HCT116 (cell line): Measurements from ENCODE around the gene SMIM32. TPM values are rescaled to one million over a fixed set of nuclear protein-coding genes. Genes with fewer than 3 reads are reported as not detected.

ENCODE experiments used
- ATAC-seq: fragments of 200-7000 bp; cut with Tn5 transposase; 2 replicates; pipeline ENCODE4 v1.9.1; 2020; ENCODE audit warnings: mild to moderate bottlenecking, moderate library complexity
- BruUV-seq: library from RNA; stranded (reverse); fragments of 400-500 nt; replicated peaks from 2 replicates; lab custom pipeline; 2021; lab: Mats Ljungman, UMichigan
- CTCF ChIA-PET: fragments of 300-600 bp; sonication (Branson Sonifier 250); formaldehyde crosslinking; loops from one replicate; lab custom pipeline; 2021; ENCODE audit warnings: antibody characterized with exemption; lab: Charles Lee
- POLR2A ChIA-PET: fragments of 300-600, 350-600 bp; sonication (Branson Sonifier 250); formaldehyde crosslinking; loops from one replicate; lab custom pipeline; 2021; ENCODE audit warnings: antibody characterized with exemption; lab: Charles Lee
- RAD21 ChIA-PET, 2 experiments: fragments of 300-600 bp; sonication (Branson Sonifier 250); formaldehyde crosslinking; loops; one replicate each; lab custom pipeline; 2023; ENCODE audit warnings: low total read pairs in 2 of 2; ENCODE audit not compliant: uncharacterized antibody in 2 of 2, unreplicated experiment in 2 of 2, low non-redundant PET in 1 of 2; lab: Charles Lee
- DNase-seq: peaks from one replicate; pipeline ENCODE4 v3.0.0-alpha.2; 2010; ENCODE audit warnings: low read depth, low spot score
- H2AFZ ChIP-seq: fragments of 200-600 bp; shearing (Covaris generic), sonication (generic); 2 replicates; pipeline ENCODE4 v1.6.1; 2017; ENCODE audit warnings: low read depth, mixed run types, mixed read lengths, antibody characterized with exemption, low read length; ENCODE audit not compliant: poor library complexity, severe bottlenecking
- H3K27ac ChIP-seq: 2 replicates; pipeline ENCODE4 v1.5.1; 2012; ENCODE audit warnings: low read depth, low read length
- H3K27me3 ChIP-seq: fragments of 200-600 bp; sonication (generic); 2 replicates; pipeline ENCODE4 v1.6.1; 2016; ENCODE audit warnings: mixed run types, low read length, mixed read lengths; ENCODE audit not compliant: insufficient read depth
- H3K36me3 ChIP-seq, 2 experiments: fragments of 200-500 bp in 1 of 2; fragments of 200-600 bp in 1 of 2; sonication (Bioruptor generic) in 1 of 2; sonication (generic) in 1 of 2; 2 replicates each; pipeline versions ENCODE4 v1.5.1 to v1.6.1; 2014 to 2016; ENCODE audit warnings: low read length in 2 of 2, inconsistent platforms in 1 of 2, mixed read lengths in 1 of 2, mixed run types in 1 of 2; ENCODE audit not compliant: insufficient read depth in 2 of 2, control insufficient read depth in 1 of 2
- H3K4me1 ChIP-seq, 2 experiments: fragments of 200-600 bp in 1 of 2; sonication (generic) in 1 of 2; 2 replicates each; pipeline versions ENCODE4 v1.5.1 to v1.6.1; 2012 to 2017; ENCODE audit warnings: low read length in 2 of 2, inconsistent platforms in 1 of 2, mild to moderate bottlenecking in 1 of 2, mixed read lengths in 1 of 2, mixed run types in 1 of 2, moderate library complexity in 1 of 2; ENCODE audit not compliant: insufficient read depth in 2 of 2, control insufficient read depth in 1 of 2
- H3K4me2 ChIP-seq: fragments of 200-600 bp; sonication (generic); 2 replicates; pipeline ENCODE4 v1.6.1; 2017; ENCODE audit warnings: mixed run types, low read length, mixed read lengths
- H3K4me3 ChIP-seq, 2 experiments: fragments of 200-600 bp in 1 of 2; sonication (generic) in 1 of 2; replicated peaks in 1 of 2; 2 replicates each; pipeline ENCODE4 v1.5.1; 2011 to 2016; ENCODE audit warnings: low read length in 2 of 2, control low read depth in 1 of 2, low read depth in 1 of 2, mild to moderate bottlenecking in 1 of 2, mixed read lengths in 1 of 2, mixed run types in 1 of 2
- H3K79me2 ChIP-seq: fragments of 200-600 bp; sonication (generic); 2 replicates; pipeline ENCODE4 v1.6.1; 2017; ENCODE audit warnings: mild to moderate bottlenecking, mixed run types, low read length, moderate library complexity, mixed read lengths; ENCODE audit not compliant: insufficient read depth
- H3K9ac ChIP-seq: fragments of 200-600 bp; sonication (generic); 2 replicates; pipeline ENCODE4 v1.6.1; 2016; ENCODE audit warnings: low read length, mixed read lengths
- H3K9me2 ChIP-seq: fragments of 200-600 bp; sonication (generic), shearing (Covaris generic); 2 replicates; pipeline ENCODE4 v1.6.1; 2017; ENCODE audit warnings: mixed run types, mild to moderate bottlenecking, moderate library complexity; ENCODE audit not compliant: insufficient read depth
- H3K9me3 ChIP-seq, 2 experiments: fragments of 200-500 bp in 1 of 2; fragments of 200-600 bp in 1 of 2; sonication (Bioruptor generic) in 1 of 2; sonication (generic) in 1 of 2; 2 replicates each; pipeline ENCODE4 v1.6.1; 2014 to 2017; ENCODE audit warnings: low read length in 2 of 2, mixed read lengths in 2 of 2, inconsistent platforms in 1 of 2, low read depth in 1 of 2, mild to moderate bottlenecking in 1 of 2, mixed run types in 1 of 2, moderate library complexity in 1 of 2; ENCODE audit not compliant: control insufficient read depth in 1 of 2, insufficient read depth in 1 of 2
- H4K20me1 ChIP-seq: fragments of 200-600 bp; sonication (generic), shearing (Covaris generic); 2 replicates; pipeline ENCODE4 v1.6.1; 2017; ENCODE audit warnings: mixed run types, mild to moderate bottlenecking, moderate library complexity; ENCODE audit not compliant: insufficient read depth
- EGR1 ChIP-seq: IDR thresholded peaks from 2 replicates; pipeline ENCODE4 v1.6.1; 2012; ENCODE audit warnings: low read depth
- EZH2 ChIP-seq: fragments of 200-600 bp; sonication (generic); IDR thresholded peaks from 2 replicates; pipeline ENCODE4 v1.6.1; 2017; ENCODE audit warnings: antibody characterized with exemption, mixed run types
- FOSL1 ChIP-seq: IDR thresholded peaks from 2 replicates; pipeline ENCODE4 v1.6.1; 2012; ENCODE audit warnings: low read depth
- JUND ChIP-seq: IDR thresholded peaks from 2 replicates; pipeline ENCODE4 v1.6.1; 2012
- POLR2A ChIP-seq: IDR thresholded peaks from 2 replicates; pipeline ENCODE4 v1.7.0; 2011; ENCODE audit warnings: borderline replicate concordance; ENCODE audit not compliant: insufficient read depth, insufficient read length; ENCODE audit errors: extremely low read depth
- RAD21 ChIP-seq: IDR thresholded peaks from 2 replicates; pipeline ENCODE4 v1.6.1; 2012; ENCODE audit warnings: low read depth, mild to moderate bottlenecking
- TCF7L2 ChIP-seq: IDR thresholded peaks from 2 replicates; pipeline ENCODE4 v1.7.0; 2011; ENCODE audit warnings: borderline replicate concordance, inconsistent platforms; ENCODE audit not compliant: insufficient read depth, insufficient read length; ENCODE audit errors: extremely low read depth
- ZNF274 ChIP-seq: fragments of 200-500 bp; sonication (Bioruptor generic); IDR thresholded peaks from 2 replicates; pipeline ENCODE4 v1.6.1; 2014; ENCODE audit warnings: mild to moderate bottlenecking, low read depth, low read length, inconsistent platforms
- intact Hi-C: fragments of 100-400 bp; cut with micrococcal nuclease; formaldehyde crosslinking; loops from 2 replicates; pipeline ENCODE4 v1.10.0; 2022
- total RNA-seq: library from RNA; stranded (reverse); gene quantifications from one replicate; pipeline ENCODE4 v1.2.1, GENCODE V29; 2021; ENCODE audit not compliant: unreplicated experiment
- TF ChIP-seq, protein P1 (sequence below): IDR thresholded peaks from 2 replicates; pipeline ENCODE4 v1.6.1; 2012
- TF ChIP-seq, protein P2 (sequence below): IDR thresholded peaks from 2 replicates; pipeline ENCODE4 v1.6.1; 2012
- TF ChIP-seq, protein P3 (sequence below): IDR thresholded peaks from 2 replicates; pipeline ENCODE4 v1.6.1; 2012; ENCODE audit warnings: low read depth
- TF ChIP-seq, protein P4 (sequence below), 3 experiments: fragments of 200-600 bp in 1 of 3; sonication (generic) in 1 of 3; IDR thresholded peaks in 2 of 3; conservative IDR thresholded peaks in 1 of 3; 2 replicates each; pipeline ENCODE4 v1.5.1; 2012 to 2017; ENCODE audit warnings: low read depth in 2 of 3, low read length in 2 of 3, antibody characterized with exemption in 1 of 3, borderline replicate concordance in 1 of 3, control low read depth in 1 of 3, mild to moderate bottlenecking in 1 of 3, mixed read lengths in 1 of 3, mixed run types in 1 of 3, moderate library complexity in 1 of 3; ENCODE audit not compliant: insufficient read depth in 1 of 3

Gene SMIM32
- total RNA-seq, 1 experiment from 2014 or later = not detected

DNA sequence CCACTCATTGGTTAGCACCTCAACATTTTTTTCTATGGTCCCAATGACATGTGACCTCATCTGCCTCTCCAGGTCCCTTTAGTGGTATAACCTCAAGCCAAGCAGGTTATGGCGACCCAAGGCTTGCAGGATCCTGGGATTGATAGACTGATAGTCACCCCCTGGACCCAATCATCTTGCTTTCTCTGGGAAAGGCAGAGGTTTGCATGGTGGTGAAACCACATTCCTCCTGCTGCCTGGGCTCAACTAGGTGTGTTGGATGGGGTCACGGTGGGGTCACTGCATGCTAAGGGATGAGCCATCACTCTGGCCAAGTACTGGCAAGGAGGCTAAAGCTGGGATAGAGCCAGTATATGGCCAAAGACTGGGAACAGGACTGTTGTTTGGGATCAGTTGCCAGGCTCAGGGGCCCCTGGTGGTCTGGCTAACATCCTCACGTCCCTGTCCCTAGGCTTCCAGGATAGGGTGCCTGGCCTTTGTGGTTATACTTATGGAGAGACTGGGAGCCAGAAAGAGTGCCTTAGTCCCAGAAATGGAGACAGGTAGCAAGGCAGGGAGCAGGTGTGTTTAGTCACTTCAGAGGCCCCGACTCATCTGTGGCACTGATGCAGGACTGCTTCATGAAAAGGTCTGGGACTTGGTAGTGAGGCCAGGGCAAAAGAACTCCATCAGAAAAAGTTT is 4.6 kb upstream of the SMIM32 start:
- Histone ChIP-seq H3K9ac (no peak overlapping the region), H3K4me2 (peak overlapping the region; percentile 37), H3K4me3 (no peak overlapping the region), H3K9me2 (no peaks in the 10 kb centered on the region), H2AFZ (no peak overlapping the region), H3K27ac (no peak overlapping the region), H3K9me3 (no peaks in the 10 kb centered on the region), H3K36me3 (no peaks in the 10 kb centered on the region), H3K27me3 (no peaks in the 10 kb centered on the region), H3K4me1 (peaks cover 0 to 12% of the 10 kb centered on the region in 2 experiments; a peak in 2 of 4 replicates), H4K20me1 (no peaks in the 10 kb centered on the region), H3K79me2 (no peaks in the 10 kb centered on the region)
- DNase-seq (no peak), ATAC-seq (peak; percentile 65)
- TF ChIP-seq, protein P1, sequence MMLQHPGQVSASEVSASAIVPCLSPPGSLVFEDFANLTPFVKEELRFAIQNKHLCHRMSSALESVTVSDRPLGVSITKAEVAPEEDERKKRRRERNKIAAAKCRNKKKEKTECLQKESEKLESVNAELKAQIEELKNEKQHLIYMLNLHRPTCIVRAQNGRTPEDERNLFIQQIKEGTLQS = no peak
- TF ChIP-seq, protein P2, sequence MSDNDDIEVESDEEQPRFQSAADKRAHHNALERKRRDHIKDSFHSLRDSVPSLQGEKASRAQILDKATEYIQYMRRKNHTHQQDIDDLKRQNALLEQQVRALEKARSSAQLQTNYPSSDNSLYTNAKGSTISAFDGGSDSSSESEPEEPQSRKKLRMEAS = no peak
- no peak for TF ChIP-seq FOSL1
- TF ChIP-seq RAD21 = no peak
- TF ChIP-seq ZNF274 = no peak
- TF ChIP-seq, protein P3, sequence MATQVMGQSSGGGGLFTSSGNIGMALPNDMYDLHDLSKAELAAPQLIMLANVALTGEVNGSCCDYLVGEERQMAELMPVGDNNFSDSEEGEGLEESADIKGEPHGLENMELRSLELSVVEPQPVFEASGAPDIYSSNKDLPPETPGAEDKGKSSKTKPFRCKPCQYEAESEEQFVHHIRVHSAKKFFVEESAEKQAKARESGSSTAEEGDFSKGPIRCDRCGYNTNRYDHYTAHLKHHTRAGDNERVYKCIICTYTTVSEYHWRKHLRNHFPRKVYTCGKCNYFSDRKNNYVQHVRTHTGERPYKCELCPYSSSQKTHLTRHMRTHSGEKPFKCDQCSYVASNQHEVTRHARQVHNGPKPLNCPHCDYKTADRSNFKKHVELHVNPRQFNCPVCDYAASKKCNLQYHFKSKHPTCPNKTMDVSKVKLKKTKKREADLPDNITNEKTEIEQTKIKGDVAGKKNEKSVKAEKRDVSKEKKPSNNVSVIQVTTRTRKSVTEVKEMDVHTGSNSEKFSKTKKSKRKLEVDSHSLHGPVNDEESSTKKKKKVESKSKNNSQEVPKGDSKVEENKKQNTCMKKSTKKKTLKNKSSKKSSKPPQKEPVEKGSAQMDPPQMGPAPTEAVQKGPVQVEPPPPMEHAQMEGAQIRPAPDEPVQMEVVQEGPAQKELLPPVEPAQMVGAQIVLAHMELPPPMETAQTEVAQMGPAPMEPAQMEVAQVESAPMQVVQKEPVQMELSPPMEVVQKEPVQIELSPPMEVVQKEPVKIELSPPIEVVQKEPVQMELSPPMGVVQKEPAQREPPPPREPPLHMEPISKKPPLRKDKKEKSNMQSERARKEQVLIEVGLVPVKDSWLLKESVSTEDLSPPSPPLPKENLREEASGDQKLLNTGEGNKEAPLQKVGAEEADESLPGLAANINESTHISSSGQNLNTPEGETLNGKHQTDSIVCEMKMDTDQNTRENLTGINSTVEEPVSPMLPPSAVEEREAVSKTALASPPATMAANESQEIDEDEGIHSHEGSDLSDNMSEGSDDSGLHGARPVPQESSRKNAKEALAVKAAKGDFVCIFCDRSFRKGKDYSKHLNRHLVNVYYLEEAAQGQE = no peak
- no peak for TF ChIP-seq TCF7L2
- TF ChIP-seq JUND = no peak
- no peak for TF ChIP-seq POLR2A
- TF ChIP-seq EGR1 = no peak
- TF ChIP-seq, protein P4, sequence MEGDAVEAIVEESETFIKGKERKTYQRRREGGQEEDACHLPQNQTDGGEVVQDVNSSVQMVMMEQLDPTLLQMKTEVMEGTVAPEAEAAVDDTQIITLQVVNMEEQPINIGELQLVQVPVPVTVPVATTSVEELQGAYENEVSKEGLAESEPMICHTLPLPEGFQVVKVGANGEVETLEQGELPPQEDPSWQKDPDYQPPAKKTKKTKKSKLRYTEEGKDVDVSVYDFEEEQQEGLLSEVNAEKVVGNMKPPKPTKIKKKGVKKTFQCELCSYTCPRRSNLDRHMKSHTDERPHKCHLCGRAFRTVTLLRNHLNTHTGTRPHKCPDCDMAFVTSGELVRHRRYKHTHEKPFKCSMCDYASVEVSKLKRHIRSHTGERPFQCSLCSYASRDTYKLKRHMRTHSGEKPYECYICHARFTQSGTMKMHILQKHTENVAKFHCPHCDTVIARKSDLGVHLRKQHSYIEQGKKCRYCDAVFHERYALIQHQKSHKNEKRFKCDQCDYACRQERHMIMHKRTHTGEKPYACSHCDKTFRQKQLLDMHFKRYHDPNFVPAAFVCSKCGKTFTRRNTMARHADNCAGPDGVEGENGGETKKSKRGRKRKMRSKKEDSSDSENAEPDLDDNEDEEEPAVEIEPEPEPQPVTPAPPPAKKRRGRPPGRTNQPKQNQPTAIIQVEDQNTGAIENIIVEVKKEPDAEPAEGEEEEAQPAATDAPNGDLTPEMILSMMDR (IDR thresholded peaks at IDR 0.05 in 2 of 3, conservative IDR thresholded peaks at IDR 0.05 in 1 of 3; ENCODE audit: borderline replicate concordance in 1 of 3, insufficient read depth in 1 of 3, low read depth in 2 of 3, low read length in 2 of 3) = no peak
- no peak for TF ChIP-seq EZH2
- POLR2A ChIA-PET = no interaction called here
- intact Hi-C loops = no loop called here
- RAD21 ChIA-PET = no interaction called here
- CTCF ChIA-PET = no interaction called here
- no TSS peak for BruUV-seq
